Adipocyte (in vitro differentiated cells): Measurements from ENCODE around the gene TANC1.

Experiments used
- DNase-seq: peaks from one replicate; pipeline ENCODE4 v3.0.0-alpha.2; 2015; ENCODE audit warnings: low read depth
- H3K27me3 ChIP-seq: replicated peaks from 2 replicates; pipeline ENCODE4 v1.7.0; 2013; ENCODE audit warnings: mild to moderate bottlenecking, low read length, moderate library complexity; ENCODE audit not compliant: control insufficient read depth, insufficient read depth
- H3K36me3 ChIP-seq: 2 replicates; pipeline ENCODE4 v1.7.0; 2013; ENCODE audit warnings: low read length, mild to moderate bottlenecking, moderate library complexity; ENCODE audit not compliant: control insufficient read depth, insufficient read depth, severe bottlenecking
- H3K4me1 ChIP-seq: 2 replicates; pipeline ENCODE4 v1.7.0; 2013; ENCODE audit warnings: mild to moderate bottlenecking, low read length, moderate library complexity; ENCODE audit not compliant: control insufficient read depth, insufficient read depth
- H3K4me3 ChIP-seq: 2 replicates; pipeline ENCODE4 v1.7.0; 2013; ENCODE audit warnings: mild to moderate bottlenecking, low read length, moderate library complexity
- H3K9ac ChIP-seq: 2 replicates; pipeline ENCODE4 v1.7.0; 2013; ENCODE audit warnings: mild to moderate bottlenecking, low read length, moderate library complexity
- H3K9me3 ChIP-seq: 2 replicates; pipeline ENCODE4 v1.7.0; 2013; ENCODE audit warnings: mild to moderate bottlenecking, low read length, moderate library complexity; ENCODE audit not compliant: control insufficient read depth

The TANC1 gene

GRCh38 chr2:159156834-159157233, 188.4 kb downstream of the TANC1 start:
- DNase-seq = no peak
- Histone ChIP-seq H3K9ac (no peak overlapping the region), H3K9me3 (no peaks in the 10 kb centered on the region), H3K4me3 (no peak overlapping the region), H3K4me1 (peaks cover 25% of the 10 kb centered on the region), H3K27me3 (no peaks in the 10 kb centered on the region), H3K36me3 (peaks cover 20% of the 10 kb centered on the region)

- Histone ChIP-seq H3K9me3 (no peaks in the 10 kb centered on the region), H3K4me3 (no peak overlapping the region), H3K36me3 (peaks cover 21% of the 10 kb centered on the region), H3K4me1 (peaks cover 21% of the 10 kb centered on the region), H3K27me3 (no peaks in the 10 kb centered on the region), H3K9ac (no peak overlapping the region)
- DNase-seq = peak; percentile 56
Observed at GRCh38 chr2:159157361-159158209, 189.1 kb downstream of the TANC1 start.

GRCh38 chr2:159160412-159160811, 192.0 kb downstream of the TANC1 start:
- Histone ChIP-seq H3K27me3 (no peaks in the 10 kb centered on the region), H3K36me3 (peaks cover 31% of the 10 kb centered on the region), H3K9ac (no peak overlapping the region), H3K4me1 (no peaks in the 10 kb centered on the region), H3K9me3 (no peaks in the 10 kb centered on the region), H3K4me3 (no peak overlapping the region)
- DNase-seq = no peak

- no peaks in the 10 kb centered on the region for H3K9me3 ChIP-seq
- peaks cover 31% of the 10 kb centered on the region for H3K36me3 ChIP-seq
- no peaks in the 10 kb centered on the region for H3K4me1 ChIP-seq
- no peak overlapping the region for H3K9ac ChIP-seq
- no peak overlapping the region for H3K4me3 ChIP-seq
- H3K27me3 ChIP-seq = no peaks in the 10 kb centered on the region
- no peak for DNase-seq
Observed at GRCh38 chr2:159160954-159161353, 192.5 kb downstream of the TANC1 start.

GRCh38 chr2:159163930-159164329, 195.5 kb downstream of the TANC1 start:
- Histone ChIP-seq H3K4me1 (no peaks in the 10 kb centered on the region), H3K4me3 (no peak overlapping the region), H3K9ac (no peak overlapping the region), H3K9me3 (peaks cover 7% of the 10 kb centered on the region), H3K27me3 (no peaks in the 10 kb centered on the region), H3K36me3 (peaks cover 40% of the 10 kb centered on the region)
- DNase-seq = no peak

GRCh38 chr2:159164457-159164911, 196.0 kb downstream of the TANC1 start:
- no peak overlapping the region for H3K9ac ChIP-seq
- H3K36me3 ChIP-seq = peaks cover 40% of the 10 kb centered on the region
- H3K4me3 ChIP-seq = no peak overlapping the region
- H3K27me3 ChIP-seq = no peaks in the 10 kb centered on the region
- H3K4me1 ChIP-seq = no peaks in the 10 kb centered on the region
- DNase-seq = no peak
- H3K9me3 ChIP-seq = peaks cover 7% of the 10 kb centered on the region

GRCh38 chr2:159165048-159165447, 196.6 kb downstream of the TANC1 start:
- no peaks in the 10 kb centered on the region for H3K27me3 ChIP-seq
- H3K9me3 ChIP-seq = peaks cover 7% of the 10 kb centered on the region
- H3K4me1 ChIP-seq = no peaks in the 10 kb centered on the region
- H3K36me3 ChIP-seq = peaks cover 42% of the 10 kb centered on the region
- no peak for DNase-seq
- H3K9ac ChIP-seq = no peak overlapping the region
- H3K4me3 ChIP-seq = no peak overlapping the region

- H3K9ac ChIP-seq = no peak overlapping the region
- H3K4me1 ChIP-seq = peaks cover 9% of the 10 kb centered on the region
- DNase-seq = no peak
- no peaks in the 10 kb centered on the region for H3K27me3 ChIP-seq
- peaks cover 47% of the 10 kb centered on the region for H3K36me3 ChIP-seq
- H3K9me3 ChIP-seq = peaks cover 7% of the 10 kb centered on the region
- no peak overlapping the region for H3K4me3 ChIP-seq
Observed at GRCh38 chr2:159168707-159169106, 200.3 kb downstream of the TANC1 start.

- Histone ChIP-seq H3K36me3 (peaks cover 47% of the 10 kb centered on the region), H3K9ac (no peak overlapping the region), H3K27me3 (no peaks in the 10 kb centered on the region), H3K4me1 (peaks cover 9% of the 10 kb centered on the region), H3K4me3 (no peak overlapping the region), H3K9me3 (peaks cover 7% of the 10 kb centered on the region)
- DNase-seq = no peak
Observed at GRCh38 chr2:159169187-159169586, 200.7 kb downstream of the TANC1 start.

GRCh38 chr2:159172403-159172802, 204.0 kb downstream of the TANC1 start:
- Histone ChIP-seq H3K4me1 (peaks cover 9% of the 10 kb centered on the region), H3K36me3 (peaks cover 62% of the 10 kb centered on the region), H3K27me3 (no peaks in the 10 kb centered on the region), H3K9ac (no peak overlapping the region), H3K9me3 (no peaks in the 10 kb centered on the region), H3K4me3 (no peak overlapping the region)
- DNase-seq = no peak

- Histone ChIP-seq H3K4me3 (no peak overlapping the region), H3K27me3 (no peaks in the 10 kb centered on the region), H3K4me1 (peaks cover 9% of the 10 kb centered on the region), H3K36me3 (peaks cover 84% of the 10 kb centered on the region), H3K9me3 (no peaks in the 10 kb centered on the region), H3K9ac (no peak overlapping the region)
- DNase-seq = no peak
Observed at GRCh38 chr2:159174759-159175158, 206.3 kb downstream of the TANC1 start.
